Measurements from ENCODE around the gene SH3YL1.
A peak's percentile ranks its signal among the peaks of the same experiment; 100 is the strongest.

DNA sequence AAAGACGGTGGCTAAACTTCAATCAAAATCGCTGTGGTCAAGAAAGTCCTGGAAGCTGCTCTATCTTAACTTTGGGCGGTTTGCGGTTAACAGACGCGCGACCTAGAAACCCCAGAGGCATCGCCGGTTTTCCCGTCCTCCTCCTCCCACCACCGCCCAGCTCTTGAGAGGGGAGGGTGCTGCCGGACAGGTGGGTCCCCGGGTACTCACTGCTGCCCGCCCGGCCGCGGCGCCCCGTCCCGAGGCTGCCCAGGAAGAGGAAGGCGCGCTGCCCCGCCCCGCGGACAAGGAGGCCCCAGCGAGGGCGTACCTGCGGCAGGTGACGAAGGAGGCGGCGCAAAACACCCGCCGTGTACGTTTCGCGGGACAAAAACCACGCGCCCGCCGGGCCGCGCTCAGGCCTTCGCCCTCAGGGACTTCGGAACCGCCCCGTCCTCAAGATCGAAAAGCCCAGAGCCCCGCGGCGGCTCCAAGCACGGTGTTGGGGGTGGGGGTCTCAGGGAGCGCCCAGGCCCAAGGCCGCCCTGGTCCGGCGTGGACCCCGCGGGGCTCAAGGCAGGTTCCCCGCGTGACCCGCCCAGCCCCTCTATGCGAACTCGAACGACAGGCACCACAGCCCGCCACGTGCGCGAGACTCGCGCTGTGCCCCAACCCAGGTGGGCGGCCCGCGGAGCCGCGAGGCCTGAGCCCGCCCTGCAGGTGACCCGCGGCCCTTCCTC, at the start of gene SH3YL1:
- peak in 1 of 3 donors; percentile 76 for TF ChIP-seq POLR2AphosphoS5 (IDR thresholded peaks at IDR 0.05)
- TF ChIP-seq, protein P1, sequence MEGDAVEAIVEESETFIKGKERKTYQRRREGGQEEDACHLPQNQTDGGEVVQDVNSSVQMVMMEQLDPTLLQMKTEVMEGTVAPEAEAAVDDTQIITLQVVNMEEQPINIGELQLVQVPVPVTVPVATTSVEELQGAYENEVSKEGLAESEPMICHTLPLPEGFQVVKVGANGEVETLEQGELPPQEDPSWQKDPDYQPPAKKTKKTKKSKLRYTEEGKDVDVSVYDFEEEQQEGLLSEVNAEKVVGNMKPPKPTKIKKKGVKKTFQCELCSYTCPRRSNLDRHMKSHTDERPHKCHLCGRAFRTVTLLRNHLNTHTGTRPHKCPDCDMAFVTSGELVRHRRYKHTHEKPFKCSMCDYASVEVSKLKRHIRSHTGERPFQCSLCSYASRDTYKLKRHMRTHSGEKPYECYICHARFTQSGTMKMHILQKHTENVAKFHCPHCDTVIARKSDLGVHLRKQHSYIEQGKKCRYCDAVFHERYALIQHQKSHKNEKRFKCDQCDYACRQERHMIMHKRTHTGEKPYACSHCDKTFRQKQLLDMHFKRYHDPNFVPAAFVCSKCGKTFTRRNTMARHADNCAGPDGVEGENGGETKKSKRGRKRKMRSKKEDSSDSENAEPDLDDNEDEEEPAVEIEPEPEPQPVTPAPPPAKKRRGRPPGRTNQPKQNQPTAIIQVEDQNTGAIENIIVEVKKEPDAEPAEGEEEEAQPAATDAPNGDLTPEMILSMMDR (IDR thresholded peaks at IDR 0.05), result no peak

Data from breast epithelium (tissue), 3 donors.